Measurements from ENCODE around the gene RAP1GDS1.
A peak's percentile ranks its signal among the peaks of the same experiment; 100 is the strongest.
"Not testable (repeated sequence)": the region's sequence is repeated elsewhere in the genome, so short reads cannot be mapped to it uniquely, and the experiment has no call there.

The RAP1GDS1 gene

GRCh38 chr4:98446499-98447375, 185.6 kb downstream of the RAP1GDS1 start:
- DNase-seq: no peak

GRCh38 chr4:98447648-98448047, 186.5 kb downstream of the RAP1GDS1 start:
- DNase-seq: no peak

- no peak for DNase-seq
These were observed 187.7 kb downstream of the RAP1GDS1 start for GRCh38 chr4:98448908-98449307.

- no peak for DNase-seq
These were observed 190.9 kb downstream of the RAP1GDS1 start for GRCh38 chr4:98452091-98452490.

- not testable (repeated sequence) for DNase-seq
These were observed 196.2 kb downstream of the RAP1GDS1 start for GRCh38 chr4:98457422-98457821.

GRCh38 chr4:98461121-98461865, 200.1 kb downstream of the RAP1GDS1 start:
- DNase-seq: not testable (repeated sequence)

- DNase-seq: no peak
These were observed 201.3 kb downstream of the RAP1GDS1 start for GRCh38 chr4:98462487-98462886.

- DNase-seq: no peak
These were observed 205.8 kb downstream of the RAP1GDS1 start for GRCh38 chr4:98466868-98467599.

- DNase-seq: peak; percentile 39
These were observed 206.5 kb downstream of the RAP1GDS1 start for GRCh38 chr4:98467627-98468072.

- no peak for DNase-seq
These were observed 207.5 kb downstream of the RAP1GDS1 start for GRCh38 chr4:98468709-98469108.

- DNase-seq: no peak
These were observed 208.6 kb downstream of the RAP1GDS1 start for GRCh38 chr4:98469771-98470170.

- DNase-seq: no peak
These were observed 209.2 kb downstream of the RAP1GDS1 start for GRCh38 chr4:98470366-98470765.

- no peak for DNase-seq
These were observed 209.6 kb downstream of the RAP1GDS1 start for GRCh38 chr4:98470831-98471230.

GRCh38 chr4:98473046-98473445, 211.9 kb downstream of the RAP1GDS1 start:
- DNase-seq: no peak

GRCh38 chr4:98474408-98474844, 213.2 kb downstream of the RAP1GDS1 start:
- no peak for DNase-seq

GRCh38 chr4:98476891-98477290, 215.7 kb downstream of the RAP1GDS1 start:
- DNase-seq: no peak

GRCh38 chr4:98479590-98479989, 218.4 kb downstream of the RAP1GDS1 start:
- DNase-seq: not testable (repeated sequence)

- no peak for DNase-seq
These were observed 219.4 kb downstream of the RAP1GDS1 start for GRCh38 chr4:98480535-98480934.

GRCh38 chr4:98481167-98481566, 220.0 kb downstream of the RAP1GDS1 start:
- no peak for DNase-seq

GRCh38 chr4:98482503-98482846, 221.3 kb downstream of the RAP1GDS1 start:
- DNase-seq: no peak

GRCh38 chr4:98482847-98483806, 221.9 kb downstream of the RAP1GDS1 start:
- DNase-seq: no peak

GRCh38 chr4:98484031-98484430, 222.8 kb downstream of the RAP1GDS1 start:
- no peak for DNase-seq
